Fibroblast of peridontal ligament (primary cell): Measurements from ENCODE around the gene EIF6.
"Not testable (repeated sequence)": the region's sequence is repeated elsewhere in the genome, so short reads cannot be mapped to it uniquely, and the experiment has no call there.

ENCODE experiments used
- DNase-seq: peaks from one replicate; pipeline ENCODE4 v3.0.0-alpha.2; 2010; ENCODE audit errors: extremely low read depth

Gene EIF6

GRCh38 chr20:35260426-35260825 is 24.1 kb downstream of the EIF6 start:
- no peak for DNase-seq

GRCh38 chr20:35257175-35257909 is 27.2 kb downstream of the EIF6 start:
- DNase-seq, result no peak

- no peak for DNase-seq
Observed at GRCh38 chr20:35254448-35254999, 30.0 kb downstream of the EIF6 start.

GRCh38 chr20:35253010-35253409 is 31.6 kb downstream of the EIF6 start:
- DNase-seq, result no peak

GRCh38 chr20:35252598-35252997 is 32.0 kb downstream of the EIF6 start:
- not testable (repeated sequence) for DNase-seq

- DNase-seq, result no peak
Observed at GRCh38 chr20:35252037-35252461, 32.5 kb downstream of the EIF6 start.

GRCh38 chr20:35251613-35251940 is 33.0 kb downstream of the EIF6 start:
- DNase-seq, result no peak

- DNase-seq, result no peak
Observed at GRCh38 chr20:35248641-35249475, 35.7 kb downstream of the EIF6 start.

GRCh38 chr20:35246723-35247122 is 37.8 kb downstream of the EIF6 start:
- DNase-seq, result no peak

- DNase-seq, result no peak
Observed at GRCh38 chr20:35243986-35244385, 40.6 kb downstream of the EIF6 start.

- no peak for DNase-seq
Observed at GRCh38 chr20:35243317-35243716, 41.3 kb downstream of the EIF6 start.

GRCh38 chr20:35240811-35241293 is 43.7 kb downstream of the EIF6 start:
- DNase-seq, result no peak

GRCh38 chr20:35240083-35240810 is 44.3 kb downstream of the EIF6 start:
- DNase-seq, result no peak

- no peak for DNase-seq
Observed at GRCh38 chr20:35238735-35239134, 45.8 kb downstream of the EIF6 start.

GRCh38 chr20:35238170-35238569 is 46.4 kb downstream of the EIF6 start:
- DNase-seq, result no peak

- DNase-seq, result no peak
Observed at GRCh38 chr20:35237486-35237885, 47.1 kb downstream of the EIF6 start.

GRCh38 chr20:35235881-35236280 is 48.7 kb downstream of the EIF6 start:
- no peak for DNase-seq

GRCh38 chr20:35232575-35232974 is 52.0 kb downstream of the EIF6 start:
- DNase-seq, result peak; percentile 75
